Liver (tissue), 3 donors: ENCODE data around the gene PTPRD.

Experiments
- FOXA1 ChIP-seq: IDR thresholded peaks from 2 replicates; pipeline ENCODE4 v1.6.1; 2016; ENCODE audit warnings: antibody characterized with exemption
- GABPA ChIP-seq, 2 donors: IDR thresholded peaks in 1 of 2; conservative IDR thresholded peaks in 1 of 2; 2 replicates each; pipeline ENCODE4 v1.6.1; 2016; ENCODE audit warnings: antibody characterized with exemption in 2 of 2, mild to moderate bottlenecking in 1 of 2, moderate library complexity in 1 of 2
- TF ChIP-seq, protein P1 (sequence below): fragments of 150-350 bp; IDR thresholded peaks from 2 replicates; pipeline ENCODE4 v1.5.1; 2017; ENCODE audit warnings: improper control_type of control experiment, low read depth, low read length; ENCODE audit not compliant: missing input control
- TF ChIP-seq, protein P2 (sequence below): IDR thresholded peaks from 2 replicates; pipeline ENCODE4 v1.6.1; 2016; ENCODE audit warnings: antibody characterized with exemption
- TF ChIP-seq, protein P3 (sequence below): IDR thresholded peaks from 2 replicates; pipeline ENCODE4 v1.6.1; 2016; ENCODE audit warnings: antibody characterized with exemption, mild to moderate bottlenecking
- donor health status: healthy.
- donor health status: healthy.

DNA sequence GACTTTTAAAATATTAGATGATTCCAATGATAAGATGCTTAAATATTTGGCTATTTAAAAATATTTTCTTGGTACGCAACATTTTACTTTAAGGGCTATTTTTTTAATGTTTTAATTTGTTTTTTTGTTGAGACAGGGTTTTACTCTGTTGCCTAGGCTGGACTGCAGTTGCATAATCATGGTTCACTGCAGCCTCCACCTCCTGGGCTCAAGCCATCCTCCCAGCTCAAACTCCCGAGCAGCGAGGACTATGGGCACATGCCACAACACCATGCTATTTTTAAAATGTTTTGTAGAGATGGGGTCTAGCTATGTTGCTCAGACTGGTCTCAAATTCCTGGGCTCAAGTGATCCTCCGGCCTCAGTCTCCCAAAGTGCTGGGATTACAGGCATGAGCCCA lies 1963.0 kb downstream of the PTPRD start:
- TF ChIP-seq, protein P1, sequence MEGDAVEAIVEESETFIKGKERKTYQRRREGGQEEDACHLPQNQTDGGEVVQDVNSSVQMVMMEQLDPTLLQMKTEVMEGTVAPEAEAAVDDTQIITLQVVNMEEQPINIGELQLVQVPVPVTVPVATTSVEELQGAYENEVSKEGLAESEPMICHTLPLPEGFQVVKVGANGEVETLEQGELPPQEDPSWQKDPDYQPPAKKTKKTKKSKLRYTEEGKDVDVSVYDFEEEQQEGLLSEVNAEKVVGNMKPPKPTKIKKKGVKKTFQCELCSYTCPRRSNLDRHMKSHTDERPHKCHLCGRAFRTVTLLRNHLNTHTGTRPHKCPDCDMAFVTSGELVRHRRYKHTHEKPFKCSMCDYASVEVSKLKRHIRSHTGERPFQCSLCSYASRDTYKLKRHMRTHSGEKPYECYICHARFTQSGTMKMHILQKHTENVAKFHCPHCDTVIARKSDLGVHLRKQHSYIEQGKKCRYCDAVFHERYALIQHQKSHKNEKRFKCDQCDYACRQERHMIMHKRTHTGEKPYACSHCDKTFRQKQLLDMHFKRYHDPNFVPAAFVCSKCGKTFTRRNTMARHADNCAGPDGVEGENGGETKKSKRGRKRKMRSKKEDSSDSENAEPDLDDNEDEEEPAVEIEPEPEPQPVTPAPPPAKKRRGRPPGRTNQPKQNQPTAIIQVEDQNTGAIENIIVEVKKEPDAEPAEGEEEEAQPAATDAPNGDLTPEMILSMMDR: no peak
- TF ChIP-seq, protein P2, sequence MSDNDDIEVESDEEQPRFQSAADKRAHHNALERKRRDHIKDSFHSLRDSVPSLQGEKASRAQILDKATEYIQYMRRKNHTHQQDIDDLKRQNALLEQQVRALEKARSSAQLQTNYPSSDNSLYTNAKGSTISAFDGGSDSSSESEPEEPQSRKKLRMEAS: no peak
- TF ChIP-seq GABPA (IDR thresholded peaks at IDR 0.05 in 1 of 2, conservative IDR thresholded peaks at IDR 0.05 in 1 of 2) (no peak), FOXA1 (no peak)
- TF ChIP-seq, protein P3, sequence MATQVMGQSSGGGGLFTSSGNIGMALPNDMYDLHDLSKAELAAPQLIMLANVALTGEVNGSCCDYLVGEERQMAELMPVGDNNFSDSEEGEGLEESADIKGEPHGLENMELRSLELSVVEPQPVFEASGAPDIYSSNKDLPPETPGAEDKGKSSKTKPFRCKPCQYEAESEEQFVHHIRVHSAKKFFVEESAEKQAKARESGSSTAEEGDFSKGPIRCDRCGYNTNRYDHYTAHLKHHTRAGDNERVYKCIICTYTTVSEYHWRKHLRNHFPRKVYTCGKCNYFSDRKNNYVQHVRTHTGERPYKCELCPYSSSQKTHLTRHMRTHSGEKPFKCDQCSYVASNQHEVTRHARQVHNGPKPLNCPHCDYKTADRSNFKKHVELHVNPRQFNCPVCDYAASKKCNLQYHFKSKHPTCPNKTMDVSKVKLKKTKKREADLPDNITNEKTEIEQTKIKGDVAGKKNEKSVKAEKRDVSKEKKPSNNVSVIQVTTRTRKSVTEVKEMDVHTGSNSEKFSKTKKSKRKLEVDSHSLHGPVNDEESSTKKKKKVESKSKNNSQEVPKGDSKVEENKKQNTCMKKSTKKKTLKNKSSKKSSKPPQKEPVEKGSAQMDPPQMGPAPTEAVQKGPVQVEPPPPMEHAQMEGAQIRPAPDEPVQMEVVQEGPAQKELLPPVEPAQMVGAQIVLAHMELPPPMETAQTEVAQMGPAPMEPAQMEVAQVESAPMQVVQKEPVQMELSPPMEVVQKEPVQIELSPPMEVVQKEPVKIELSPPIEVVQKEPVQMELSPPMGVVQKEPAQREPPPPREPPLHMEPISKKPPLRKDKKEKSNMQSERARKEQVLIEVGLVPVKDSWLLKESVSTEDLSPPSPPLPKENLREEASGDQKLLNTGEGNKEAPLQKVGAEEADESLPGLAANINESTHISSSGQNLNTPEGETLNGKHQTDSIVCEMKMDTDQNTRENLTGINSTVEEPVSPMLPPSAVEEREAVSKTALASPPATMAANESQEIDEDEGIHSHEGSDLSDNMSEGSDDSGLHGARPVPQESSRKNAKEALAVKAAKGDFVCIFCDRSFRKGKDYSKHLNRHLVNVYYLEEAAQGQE: no peak
